Keratinocyte (primary cell): ENCODE results near the gene CHFR. TPM values are rescaled to one million over a fixed set of nuclear protein-coding genes. Genes with fewer than 3 reads are reported as not detected.

ENCODE experiments used
- DNase-seq: peaks from one replicate; pipeline ENCODE4 v3.0.0-alpha.2; 2011; ENCODE audit warnings: low read depth, missing footprints, low spot score
- FAIRE-seq: peaks from 2 replicates; lab custom pipeline; 2011; peaks lifted over from hg19 to GRCh38; lab: Jason Lieb, UNC
- H2AFZ ChIP-seq: 2 replicates; pipeline ENCODE4 v1.6.0; 2012; ENCODE audit warnings: low read length, control low read depth, inconsistent platforms; ENCODE audit not compliant: control insufficient read depth
- H3K27ac ChIP-seq: 2 replicates; pipeline ENCODE4 v1.5.1; 2011; ENCODE audit warnings: low read length; ENCODE audit not compliant: control insufficient read depth, insufficient read depth
- H3K27me3 ChIP-seq: 3 replicates; pipeline ENCODE4 v1.6.0; 2011; ENCODE audit warnings: low read length; ENCODE audit not compliant: control insufficient read depth, insufficient read depth; ENCODE audit errors: extremely low read depth
- H3K36me3 ChIP-seq, 2 experiments: 2 replicates in 1 of 2; 3 replicates in 1 of 2; pipeline ENCODE4 v1.5.1; 2011; ENCODE audit warnings: low read length in 2 of 2, mild to moderate bottlenecking in 1 of 2; ENCODE audit not compliant: control insufficient read depth in 2 of 2, insufficient read depth in 2 of 2; ENCODE audit errors: extremely low read depth in 1 of 2
- H3K4me1 ChIP-seq: 3 replicates; pipeline ENCODE4 v1.5.1; 2011; ENCODE audit warnings: low read length; ENCODE audit not compliant: control insufficient read depth, insufficient read depth; ENCODE audit errors: extremely low read depth
- H3K4me2 ChIP-seq: 3 replicates; pipeline ENCODE4 v1.6.0; 2011; ENCODE audit warnings: low read depth, low read length; ENCODE audit not compliant: control insufficient read depth, insufficient read depth; ENCODE audit errors: extremely low read depth
- H3K4me3 ChIP-seq, 3 experiments: fragments of 200-600 bp in 1 of 3; sonication (generic) in 1 of 3; 2 replicates in 2 of 3; 3 replicates in 1 of 3; pipeline ENCODE4 v1.5.1; 2011 to 2016; ENCODE audit warnings: low read length in 3 of 3, mild to moderate bottlenecking in 3 of 3, control low read depth in 2 of 3, inconsistent platforms in 1 of 3, low read depth in 1 of 3, mixed read lengths in 1 of 3, mixed run types in 1 of 3, moderate library complexity in 1 of 3; ENCODE audit not compliant: control insufficient read depth in 2 of 3, insufficient read depth in 2 of 3; ENCODE audit errors: extremely low read depth in 1 of 3
- H3K79me2 ChIP-seq: 2 replicates; pipeline ENCODE4 v1.6.0; 2012; ENCODE audit warnings: low read length; ENCODE audit not compliant: control insufficient read depth, insufficient read depth
- H3K9ac ChIP-seq: 3 replicates; pipeline ENCODE4 v1.6.0; 2011; ENCODE audit warnings: low read length; ENCODE audit not compliant: control insufficient read depth, insufficient read depth; ENCODE audit errors: extremely low read depth
- H3K9me1 ChIP-seq: 3 replicates; pipeline ENCODE4 v1.6.0; 2011; ENCODE audit warnings: low read length; ENCODE audit not compliant: control insufficient read depth, insufficient read depth; ENCODE audit errors: extremely low read depth
- H3K9me3 ChIP-seq: 2 replicates; pipeline ENCODE4 v1.5.1; 2012; ENCODE audit warnings: low read depth, low read length; ENCODE audit not compliant: control insufficient read depth
- H4K20me1 ChIP-seq: 3 replicates; pipeline ENCODE4 v1.6.0; 2011; ENCODE audit warnings: low read length; ENCODE audit not compliant: control insufficient read depth, insufficient read depth; ENCODE audit errors: extremely low read depth
- EZH2 ChIP-seq: IDR thresholded peaks from one replicate; pipeline ENCODE4 v1.6.1; 2012; ENCODE audit warnings: inconsistent platforms, mild to moderate bottlenecking, low read length, moderate library complexity
- dilution Hi-C: fragments of 300-500 bp; cut with MboI; formaldehyde crosslinking; loops from one replicate; pipeline ENCODE4 v1.7.0; 2020; ENCODE audit warnings: low sequenced_read_pairs; ENCODE audit not compliant: extremely low pct_ligation_motif_present
- polyA plus RNA-seq, 5 experiments: library from polyadenylated mRNA; depleted of rRNA in 3 of 5; stranded (reverse) in 3 of 5; stranded (forward) in 1 of 5; unstranded in 1 of 5; fragments of >200 nt; gene quantifications; 1 replicate in 1 of 5; 2 replicates in 3 of 5; 3 replicates in 1 of 5; pipeline versions ENCODE4 v1.2.1 to v1.2.3, GENCODE V29; 2011 to 2012; ENCODE audit warnings: missing spikeins in 2 of 5, low read depth in 1 of 5, low replicate concordance in 1 of 5
- TF ChIP-seq, protein P1 (sequence below), 3 experiments: IDR thresholded peaks in 1 of 3; conservative IDR thresholded peaks in 1 of 3; optimal IDR thresholded peaks in 1 of 3; 2 replicates in 2 of 3; 3 replicates in 1 of 3; pipeline versions ENCODE3 to v1.5.1; 2011; ENCODE audit warnings: low read length in 3 of 3, mild to moderate bottlenecking in 3 of 3, moderate library complexity in 2 of 3, control low read depth in 1 of 3, inconsistent platforms in 1 of 3; ENCODE audit not compliant: insufficient read depth in 2 of 3; ENCODE audit errors: extremely low read depth in 1 of 3

The CHFR gene
- polyA plus RNA-seq, 1 donor (not counting 4 experiments of a cell fraction or from before 2014, with no cell fraction given), result 35.8 TPM

DNA sequence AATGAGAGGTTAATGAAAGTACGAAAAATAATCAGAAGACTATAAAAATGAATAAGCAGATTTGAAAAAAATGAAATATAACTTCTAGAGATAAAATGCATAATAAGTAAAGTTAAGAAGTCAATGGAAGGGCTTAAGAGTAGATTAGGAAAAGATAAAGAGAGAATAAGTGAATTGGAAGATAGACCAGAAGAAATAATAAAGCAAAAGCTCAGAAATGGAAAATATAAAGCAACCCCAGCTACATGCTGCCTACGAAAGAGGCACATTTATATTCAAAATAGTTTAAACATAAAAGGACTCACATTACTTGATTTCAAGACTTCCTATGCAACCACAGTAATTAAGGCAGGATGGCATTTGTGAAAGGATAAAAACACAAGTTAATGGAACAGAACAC is 48.8 kb upstream of the CHFR start:
- TF ChIP-seq, protein P1, sequence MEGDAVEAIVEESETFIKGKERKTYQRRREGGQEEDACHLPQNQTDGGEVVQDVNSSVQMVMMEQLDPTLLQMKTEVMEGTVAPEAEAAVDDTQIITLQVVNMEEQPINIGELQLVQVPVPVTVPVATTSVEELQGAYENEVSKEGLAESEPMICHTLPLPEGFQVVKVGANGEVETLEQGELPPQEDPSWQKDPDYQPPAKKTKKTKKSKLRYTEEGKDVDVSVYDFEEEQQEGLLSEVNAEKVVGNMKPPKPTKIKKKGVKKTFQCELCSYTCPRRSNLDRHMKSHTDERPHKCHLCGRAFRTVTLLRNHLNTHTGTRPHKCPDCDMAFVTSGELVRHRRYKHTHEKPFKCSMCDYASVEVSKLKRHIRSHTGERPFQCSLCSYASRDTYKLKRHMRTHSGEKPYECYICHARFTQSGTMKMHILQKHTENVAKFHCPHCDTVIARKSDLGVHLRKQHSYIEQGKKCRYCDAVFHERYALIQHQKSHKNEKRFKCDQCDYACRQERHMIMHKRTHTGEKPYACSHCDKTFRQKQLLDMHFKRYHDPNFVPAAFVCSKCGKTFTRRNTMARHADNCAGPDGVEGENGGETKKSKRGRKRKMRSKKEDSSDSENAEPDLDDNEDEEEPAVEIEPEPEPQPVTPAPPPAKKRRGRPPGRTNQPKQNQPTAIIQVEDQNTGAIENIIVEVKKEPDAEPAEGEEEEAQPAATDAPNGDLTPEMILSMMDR (optimal IDR thresholded peaks at IDR 0.05 in 1 of 3, IDR thresholded peaks at IDR 0.05 in 1 of 3, conservative IDR thresholded peaks at IDR 0.05 in 1 of 3; ENCODE audit: extremely low read depth in 1 of 3, insufficient read depth in 2 of 3, low read length in 3 of 3), result no peak
- TF ChIP-seq EZH2, result no peak
- Histone ChIP-seq H3K9me1 (no peaks in the 10 kb centered on the region), H3K9me3 (peaks cover 27% of the 10 kb centered on the region), H3K27ac (no peak overlapping the region), H3K36me3 (peaks cover 4 to 12% of the 10 kb centered on the region in 2 experiments), H3K4me3 (no peak overlapping the region), H4K20me1 (no peaks in the 10 kb centered on the region), H3K9ac (no peak overlapping the region), H3K79me2 (no peaks in the 10 kb centered on the region), H3K4me1 (no peaks in the 10 kb centered on the region), H3K27me3 (no peaks in the 10 kb centered on the region), H3K4me2 (no peak overlapping the region), H2AFZ (no peak overlapping the region)
- dilution Hi-C loops, result no loop called here
- FAIRE-seq, result no peak
- DNase-seq, result no peak

DNA sequence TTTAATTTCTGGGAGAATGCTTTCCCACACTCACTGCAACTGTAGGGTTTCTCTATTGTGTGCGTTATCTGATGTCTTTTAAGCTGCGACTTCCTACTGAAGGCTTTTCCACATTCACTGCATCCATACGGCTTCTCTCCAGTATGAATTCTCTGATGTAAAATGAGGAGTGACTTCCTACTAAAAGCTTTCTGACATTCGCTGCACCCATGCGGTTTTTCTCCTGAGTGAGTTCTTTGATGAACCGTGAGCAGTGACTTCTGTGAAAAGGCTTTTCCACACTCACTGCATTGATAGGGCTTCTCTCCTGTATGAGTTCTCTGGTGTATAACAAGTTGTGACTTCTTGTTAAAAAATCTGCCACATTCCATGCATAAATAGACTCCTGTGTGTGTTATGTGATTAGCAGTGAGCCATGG is 39.0 kb upstream of the CHFR start:
- no peaks in the 10 kb centered on the region for H3K9me1 ChIP-seq
- DNase-seq, result no peak
- H3K4me3 ChIP-seq, result no peak overlapping the region

More for the DNA sequence above, 39.0 kb upstream of the CHFR start:
- dilution Hi-C loops, result no loop called here
- Histone ChIP-seq H3K27me3 (no peaks in the 10 kb centered on the region), H3K4me1 (no peaks in the 10 kb centered on the region), H2AFZ (no peak overlapping the region), H3K36me3 (peaks cover 0 to 2% of the 10 kb centered on the region in 2 experiments), H3K79me2 (no peaks in the 10 kb centered on the region), H3K27ac (no peak overlapping the region), H3K9me3 (peaks cover 58% of the 10 kb centered on the region), H3K9ac (no peak overlapping the region), H3K4me2 (no peak overlapping the region), H4K20me1 (no peaks in the 10 kb centered on the region)
- no peak for TF ChIP-seq EZH2
- TF ChIP-seq, protein P1 (optimal IDR thresholded peaks at IDR 0.05 in 1 of 3, IDR thresholded peaks at IDR 0.05 in 1 of 3, conservative IDR thresholded peaks at IDR 0.05 in 1 of 3; ENCODE audit: extremely low read depth in 1 of 3, insufficient read depth in 2 of 3, low read length in 3 of 3), result no peak
- no peak for FAIRE-seq
